K562 (cell line): ENCODE results near the gene KCNJ4. TPM values are rescaled to one million over a fixed set of nuclear protein-coding genes. Genes with fewer than 3 reads are reported as not detected.

Source experiments
- CC2D1A ChIP-seq: fragments of 450-650 bp; IDR thresholded peaks from 2 replicates; pipeline ENCODE4 v1.6.1; 2017; ENCODE audit warnings: mild to moderate bottlenecking
- CHD1 ChIP-seq: fragments of 200-600 bp; sonication (generic); IDR thresholded peaks from one replicate; pipeline ENCODE4 v1.6.1; 2012; ENCODE audit warnings: mild to moderate bottlenecking, moderate library complexity, low read length, inconsistent platforms
- CTCFL ChIP-seq: IDR thresholded peaks from 2 replicates; pipeline ENCODE4 v1.6.1; 2011; ENCODE audit warnings: borderline replicate concordance, low read depth, mild to moderate bottlenecking, moderate library complexity, low read length; ENCODE audit not compliant: insufficient read depth, poor library complexity, severe bottlenecking
- FOXM1 ChIP-seq, 2 experiments: fragments of 450-650 bp in 1 of 2; sonication (generic) in 1 of 2; formaldehyde crosslinking in 1 of 2; IDR thresholded peaks; 2 replicates each; pipeline versions ENCODE4 v1.6.1 to v1.9.0; 2017 to 2022; ENCODE audit warnings: low read depth in 2 of 2, mild to moderate bottlenecking in 2 of 2, missing genetic modification reagents in 1 of 2, moderate library complexity in 1 of 2
- GATAD2A ChIP-seq: fragments of 450-650 bp; IDR thresholded peaks from 2 replicates; pipeline ENCODE4 v1.6.1; 2017
- HNRNPUL1 ChIP-seq: fragments of 200-400 bp; formaldehyde crosslinking; IDR thresholded peaks from 2 replicates; pipeline ENCODE4 v1.6.1; 2017; ENCODE audit warnings: low read length
- KAT2B ChIP-seq: IDR thresholded peaks from one replicate; pipeline ENCODE4 v1.6.1; 2012; ENCODE audit warnings: low read depth, mild to moderate bottlenecking, control low read depth, inconsistent platforms, low read length, moderate library complexity
- PHF8 ChIP-seq: fragments of 200-600 bp; sonication (generic); IDR thresholded peaks from 2 replicates; pipeline ENCODE4 v1.6.1; 2012; ENCODE audit warnings: mixed run types, mild to moderate bottlenecking, inconsistent platforms, low read length, moderate library complexity, borderline replicate concordance
- PKNOX1 ChIP-seq: fragments of 450-650 bp; IDR thresholded peaks from 2 replicates; pipeline ENCODE4 v1.6.1; 2016
- YBX1 ChIP-seq: fragments of 450-650 bp; IDR thresholded peaks from 2 replicates; pipeline ENCODE4 v1.7.1; 2016; ENCODE audit warnings: mild to moderate bottlenecking
- ZFX ChIP-seq: sonication (generic); formaldehyde crosslinking; IDR thresholded peaks from 2 replicates; pipeline ENCODE4 v1.8.0; 2022; ENCODE audit warnings: mild to moderate bottlenecking, missing genetic modification reagents, moderate library complexity
- ZNF717 ChIP-seq: fragments of 250-450 bp; sonication (Bioruptor Pico); IDR thresholded peaks from 2 replicates; pipeline ENCODE4 v1.5.0; 2021
- ZNF76 ChIP-seq: fragments of 250-450 bp; sonication (Bioruptor Pico); IDR thresholded peaks from 2 replicates; pipeline ENCODE4 v1.4.0; 2020; ENCODE audit warnings: mild to moderate bottlenecking, moderate library complexity, borderline replicate concordance
- ZSCAN29 ChIP-seq: fragments of 450-650 bp; IDR thresholded peaks from 2 replicates; pipeline ENCODE4 v1.6.1; 2017
- polyA plus RNA-seq, 8 experiments: library from polyadenylated mRNA; depleted of rRNA in 4 of 8; stranded (reverse) in 5 of 8; unstranded in 3 of 8; fragments of >200 nt; fragmentation: Nextera tagmentation in 2 of 8; fragmentation: Illumina TruSeq in 1 of 8; extraction: Ambion mirVana in 2 of 8; extraction: Trizol in 1 of 8; gene quantifications; 2 replicates each; pipeline versions ENCODE4 v1.2.1 to v1.2.3, GENCODE V29; 2011 to 2014; ENCODE audit warnings: inconsistent platforms in 1 of 8, missing spikeins in 1 of 8
- total RNA-seq, 7 experiments: library from RNA; depleted of rRNA in 6 of 7; stranded (reverse); fragments of >200 nt in 6 of 7; fragmentation: Illumina TruSeq in 2 of 7; extraction: Trizol in 2 of 7; gene quantifications; 2 replicates each; pipeline versions ENCODE4 v1.2.1 to v1.2.3, GENCODE V29; 2011 to 2021; ENCODE audit warnings: low replicate concordance in 1 of 7
- TF ChIP-seq, protein P1 (sequence below): fragments of 250-450 bp; sonication (Bioruptor Pico); IDR thresholded peaks from 2 replicates; pipeline ENCODE4 v1.5.0; 2021
- TF ChIP-seq, protein P2 (sequence below): fragments of 200-800 bp; sonication (Bioruptor generic); IDR thresholded peaks from 2 replicates; pipeline ENCODE4 v1.6.1; 2017; ENCODE audit warnings: missing genetic modification characterization, missing compliant biosample characterization
- TF ChIP-seq, protein P3 (sequence below): conservative IDR thresholded peaks from 2 replicates; pipeline ENCODE4 v1.6.1; 2011; ENCODE audit warnings: low read depth, mild to moderate bottlenecking, low read length; ENCODE audit not compliant: control insufficient read depth
- TF ChIP-seq, protein P4 (sequence below): sonication (generic); formaldehyde crosslinking; IDR thresholded peaks from 2 replicates; pipeline ENCODE4 v1.8.0; 2022; ENCODE audit warnings: missing genetic modification reagents, mild to moderate bottlenecking, moderate library complexity, borderline replicate concordance

KCNJ4 gene
- total and polyA plus RNA-seq, 9 of the 15 experiments (the other 6 are each of a cell fraction or from before 2014, with no cell fraction given): 0.07 to 0.55 (median 0.09) TPM; not detected in 4

DNA sequence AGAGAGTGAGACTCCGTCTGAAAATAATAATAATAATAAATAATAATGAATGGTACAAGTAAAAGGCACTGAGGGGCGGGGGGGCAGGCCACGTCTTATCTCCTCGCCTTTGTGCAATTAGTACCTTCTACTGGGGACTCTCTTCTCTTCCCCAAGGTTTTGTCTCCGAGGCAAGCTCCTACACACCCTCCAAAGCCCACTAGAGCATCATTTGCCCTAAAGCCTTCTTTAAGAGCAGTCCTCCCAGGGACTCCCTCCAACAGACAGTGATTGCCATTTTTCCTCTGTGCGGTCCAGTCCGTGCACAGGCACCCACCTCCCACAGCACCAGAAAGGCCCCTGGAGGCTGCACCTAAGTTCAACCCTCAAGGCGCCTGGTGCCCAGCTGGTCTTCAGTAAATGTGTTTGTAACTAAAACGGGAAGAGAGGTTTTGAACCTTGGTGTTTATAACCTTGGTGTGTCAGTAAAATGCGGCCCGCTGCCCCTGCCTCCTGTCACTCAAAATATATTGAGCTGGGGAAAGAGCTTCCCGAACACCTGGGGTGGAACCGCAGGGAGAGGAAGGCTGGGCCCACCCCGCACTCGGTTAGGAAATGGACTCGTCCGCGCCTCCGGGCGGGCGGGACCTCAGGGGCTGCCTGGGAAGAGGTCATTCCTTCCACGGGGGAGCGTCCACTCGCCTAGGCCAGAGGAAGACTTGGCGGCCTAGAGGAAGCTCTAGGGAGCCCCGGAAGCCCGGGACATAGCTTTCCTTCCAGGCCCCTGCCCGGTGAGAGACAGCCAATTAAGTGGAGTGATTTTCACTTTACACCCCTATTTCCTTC lies 8.2 kb upstream of the KCNJ4 start (continued):
- TF ChIP-seq YBX1 (no peak), CC2D1A (no peak), FOXM1 (IDR thresholded peaks at IDR 0.05; ENCODE audit: low read depth) (peak; percentile 44; the same call in 1 of the 2 replicates), FOXM1 (CRISPR knock-in tag; IDR thresholded peaks at IDR 0.05; ENCODE audit: low read depth) (no peak), PHF8 (peak; percentile 38; the same call in 1 of the 2 replicates), ZNF717 (CRISPR knock-in tag) (no peak), ZNF76 (CRISPR knock-in tag) (no peak), CHD1 (no peak), PKNOX1 (peak; percentile 97), ZSCAN29 (no peak), CTCFL (no peak), ZFX (CRISPR knock-in tag) (peak; percentile 66), HNRNPUL1 (no peak), GATAD2A (no peak), KAT2B (no peak)
- TF ChIP-seq, protein P1, sequence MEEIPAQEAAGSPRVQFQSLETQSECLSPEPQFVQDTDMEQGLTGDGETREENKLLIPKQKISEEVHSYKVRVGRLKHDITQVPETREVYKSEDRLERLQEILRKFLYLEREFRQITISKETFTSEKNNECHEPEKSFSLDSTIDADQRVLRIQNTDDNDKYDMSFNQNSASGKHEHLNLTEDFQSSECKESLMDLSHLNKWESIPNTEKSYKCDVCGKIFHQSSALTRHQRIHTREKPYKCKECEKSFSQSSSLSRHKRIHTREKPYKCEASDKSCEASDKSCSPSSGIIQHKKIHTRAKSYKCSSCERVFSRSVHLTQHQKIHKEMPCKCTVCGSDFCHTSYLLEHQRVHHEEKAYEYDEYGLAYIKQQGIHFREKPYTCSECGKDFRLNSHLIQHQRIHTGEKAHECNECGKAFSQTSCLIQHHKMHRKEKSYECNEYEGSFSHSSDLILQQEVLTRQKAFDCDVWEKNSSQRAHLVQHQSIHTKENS (CRISPR knock-in tag): no peak
- TF ChIP-seq, protein P2, sequence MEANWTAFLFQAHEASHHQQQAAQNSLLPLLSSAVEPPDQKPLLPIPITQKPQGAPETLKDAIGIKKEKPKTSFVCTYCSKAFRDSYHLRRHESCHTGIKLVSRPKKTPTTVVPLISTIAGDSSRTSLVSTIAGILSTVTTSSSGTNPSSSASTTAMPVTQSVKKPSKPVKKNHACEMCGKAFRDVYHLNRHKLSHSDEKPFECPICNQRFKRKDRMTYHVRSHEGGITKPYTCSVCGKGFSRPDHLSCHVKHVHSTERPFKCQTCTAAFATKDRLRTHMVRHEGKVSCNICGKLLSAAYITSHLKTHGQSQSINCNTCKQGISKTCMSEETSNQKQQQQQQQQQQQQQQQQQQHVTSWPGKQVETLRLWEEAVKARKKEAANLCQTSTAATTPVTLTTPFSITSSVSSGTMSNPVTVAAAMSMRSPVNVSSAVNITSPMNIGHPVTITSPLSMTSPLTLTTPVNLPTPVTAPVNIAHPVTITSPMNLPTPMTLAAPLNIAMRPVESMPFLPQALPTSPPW (CRISPR knock-in tag): peak; percentile 24; the same call in 1 of the 2 replicates
- TF ChIP-seq, protein P3, sequence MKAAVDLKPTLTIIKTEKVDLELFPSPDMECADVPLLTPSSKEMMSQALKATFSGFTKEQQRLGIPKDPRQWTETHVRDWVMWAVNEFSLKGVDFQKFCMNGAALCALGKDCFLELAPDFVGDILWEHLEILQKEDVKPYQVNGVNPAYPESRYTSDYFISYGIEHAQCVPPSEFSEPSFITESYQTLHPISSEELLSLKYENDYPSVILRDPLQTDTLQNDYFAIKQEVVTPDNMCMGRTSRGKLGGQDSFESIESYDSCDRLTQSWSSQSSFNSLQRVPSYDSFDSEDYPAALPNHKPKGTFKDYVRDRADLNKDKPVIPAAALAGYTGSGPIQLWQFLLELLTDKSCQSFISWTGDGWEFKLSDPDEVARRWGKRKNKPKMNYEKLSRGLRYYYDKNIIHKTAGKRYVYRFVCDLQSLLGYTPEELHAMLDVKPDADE: no peak
- TF ChIP-seq, protein P4, sequence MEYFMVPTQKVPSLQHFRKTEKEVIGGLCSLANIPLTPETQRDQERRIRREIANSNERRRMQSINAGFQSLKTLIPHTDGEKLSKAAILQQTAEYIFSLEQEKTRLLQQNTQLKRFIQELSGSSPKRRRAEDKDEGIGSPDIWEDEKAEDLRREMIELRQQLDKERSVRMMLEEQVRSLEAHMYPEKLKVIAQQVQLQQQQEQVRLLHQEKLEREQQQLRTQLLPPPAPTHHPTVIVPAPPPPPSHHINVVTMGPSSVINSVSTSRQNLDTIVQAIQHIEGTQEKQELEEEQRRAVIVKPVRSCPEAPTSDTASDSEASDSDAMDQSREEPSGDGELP: peak; percentile 71; the same call in 1 of the 2 replicates
